Stimulated activated CD4-positive, alpha-beta T cell treated with anti-CD3 and anti-CD28 coated beads, Interleukin-4, amount 100 ng/mL, for 48 hours (primary cell): ENCODE measurements around the gene MEN1.

ENCODE experiments used
- DNase-seq, 2 donors: peaks; one replicate each; pipeline ENCODE4 v3.0.0-alpha.2; 2020; ENCODE audit warnings: low read depth in 2 of 2

The MEN1 gene

DNA sequence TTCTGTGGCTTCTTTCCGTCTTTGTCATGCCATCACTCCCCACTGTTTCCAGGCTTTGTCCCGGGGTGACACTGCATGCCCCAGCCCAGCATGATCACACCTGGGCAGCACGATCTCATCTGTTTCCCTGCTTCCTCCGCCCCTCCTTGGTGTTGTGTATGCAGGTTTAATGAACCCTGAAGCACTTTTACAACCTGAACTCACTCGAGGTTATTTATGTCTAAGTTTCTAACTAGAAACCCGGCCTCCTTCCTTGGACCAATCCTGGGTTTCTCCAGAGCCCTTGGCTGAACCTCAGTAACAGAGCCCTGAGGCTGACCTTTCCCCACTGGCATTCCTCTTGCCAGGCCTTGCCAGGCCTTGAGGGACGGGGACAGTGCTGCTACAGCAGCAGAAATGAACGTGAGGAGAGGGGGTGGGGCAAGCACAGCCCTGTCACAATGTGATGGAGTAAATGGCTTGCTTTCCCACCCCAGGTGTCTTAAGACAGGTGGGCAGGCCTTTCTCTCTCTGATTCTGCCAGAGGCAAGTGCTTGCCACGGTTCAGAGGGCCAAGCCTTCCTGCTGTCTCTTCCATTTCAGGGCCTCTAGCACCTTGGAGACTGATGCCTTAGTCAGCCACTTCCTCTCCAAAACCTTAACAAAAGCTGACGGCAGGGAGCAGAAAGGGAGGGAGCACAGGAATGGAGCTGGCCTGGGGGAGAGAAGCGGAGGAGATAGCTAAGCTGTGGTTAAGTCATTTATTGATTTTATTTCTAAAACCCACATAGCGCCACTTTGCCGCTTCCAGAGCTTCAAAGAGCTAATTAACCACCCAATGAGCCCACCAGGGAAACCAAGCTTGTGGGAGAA lies 47.5 kb downstream of the MEN1 start:
- DNase-seq: no peak

DNA sequence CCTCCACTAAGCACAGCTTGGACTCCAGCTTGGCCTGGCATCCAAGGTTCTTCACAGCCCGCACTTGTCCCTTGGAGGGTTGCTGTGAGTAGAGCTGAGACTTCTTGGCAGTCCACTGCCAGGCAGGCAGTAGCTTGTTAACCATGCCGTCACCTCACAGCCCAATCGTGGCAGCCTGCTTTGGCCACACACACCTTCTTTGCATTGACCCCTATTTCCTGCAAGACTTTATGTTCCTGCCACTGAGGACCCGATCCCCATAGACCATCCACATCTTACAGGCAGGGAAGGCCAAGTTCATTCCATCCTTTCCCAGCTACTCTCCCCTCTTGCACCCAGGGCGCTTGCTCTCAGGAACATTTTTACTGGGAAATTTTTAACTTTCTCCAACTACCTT lies 48.1 kb downstream of the MEN1 start:
- DNase-seq: no peak

DNA sequence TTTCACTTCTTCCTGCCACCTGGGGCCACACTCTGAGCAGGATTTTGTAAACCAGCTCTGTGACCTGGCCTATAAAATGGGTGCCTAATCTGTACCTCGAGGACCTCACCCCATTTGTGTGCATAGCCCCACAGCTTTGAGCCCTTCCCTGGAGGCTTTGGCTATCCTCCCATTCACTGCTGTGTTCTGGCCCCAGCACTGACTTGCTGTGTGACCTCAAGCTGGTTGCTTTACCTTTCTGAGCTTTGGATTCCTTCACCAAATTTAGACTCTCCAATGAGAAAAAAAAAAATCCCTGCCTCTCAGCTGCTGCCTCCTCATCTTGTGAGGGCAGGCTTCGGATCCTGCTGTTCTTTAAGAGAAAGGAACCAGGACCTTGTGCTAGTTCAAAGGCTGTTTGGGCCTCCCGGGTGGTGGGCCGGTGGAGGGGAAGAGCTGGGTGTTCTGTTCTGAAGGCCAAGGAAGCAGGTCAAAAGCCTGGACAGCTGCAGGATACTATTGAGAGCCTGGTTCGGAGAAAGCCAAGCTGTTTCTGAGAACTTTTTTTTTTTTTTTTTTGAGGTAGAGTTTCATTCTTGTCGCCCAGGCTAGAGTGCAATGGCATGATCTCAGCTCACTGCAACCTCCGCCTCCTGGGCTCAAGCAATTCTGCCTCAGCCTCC lies 49.5 kb downstream of the MEN1 start:
- DNase-seq: no peak

- no peak for DNase-seq
These were observed 50.3 kb downstream of the MEN1 start, which contains the start of gene PYGM for GRCh38 chr11:64759722-64760719. Gene PYGM, minus strand, starts transcription at chr11:64759974. Its CDS starts 76 bp downstream, at chr11:64759898.

DNA sequence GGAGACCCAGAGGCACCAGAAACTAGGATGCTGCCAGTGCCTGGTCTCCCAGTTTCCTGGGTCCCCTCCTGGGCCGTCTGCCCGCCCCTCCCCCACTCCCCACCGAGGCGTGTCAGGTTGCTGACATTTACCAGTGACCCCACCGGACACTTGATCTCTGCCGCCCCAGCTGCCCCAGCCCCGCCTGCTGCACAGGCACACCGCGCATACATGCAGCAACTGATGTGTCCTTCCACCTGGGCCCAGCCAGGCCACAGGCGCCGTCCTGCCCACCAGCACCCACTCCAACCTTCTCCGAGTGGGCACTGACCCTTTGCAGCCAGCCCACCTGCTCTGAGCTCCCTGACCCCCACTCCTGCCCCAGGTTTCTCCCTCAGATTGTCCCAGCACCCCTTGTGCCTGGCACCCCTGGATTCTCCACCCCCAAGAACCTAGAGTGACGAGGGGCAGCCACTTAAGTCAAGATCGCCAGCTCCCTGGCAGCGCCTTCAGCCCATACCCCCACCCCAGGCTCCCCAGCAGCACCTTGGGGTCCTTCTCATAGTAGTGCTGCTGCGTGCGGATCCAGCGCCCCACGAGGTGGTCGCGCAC lies 51.1 kb downstream of the MEN1 start:
- no peak for DNase-seq

DNA sequence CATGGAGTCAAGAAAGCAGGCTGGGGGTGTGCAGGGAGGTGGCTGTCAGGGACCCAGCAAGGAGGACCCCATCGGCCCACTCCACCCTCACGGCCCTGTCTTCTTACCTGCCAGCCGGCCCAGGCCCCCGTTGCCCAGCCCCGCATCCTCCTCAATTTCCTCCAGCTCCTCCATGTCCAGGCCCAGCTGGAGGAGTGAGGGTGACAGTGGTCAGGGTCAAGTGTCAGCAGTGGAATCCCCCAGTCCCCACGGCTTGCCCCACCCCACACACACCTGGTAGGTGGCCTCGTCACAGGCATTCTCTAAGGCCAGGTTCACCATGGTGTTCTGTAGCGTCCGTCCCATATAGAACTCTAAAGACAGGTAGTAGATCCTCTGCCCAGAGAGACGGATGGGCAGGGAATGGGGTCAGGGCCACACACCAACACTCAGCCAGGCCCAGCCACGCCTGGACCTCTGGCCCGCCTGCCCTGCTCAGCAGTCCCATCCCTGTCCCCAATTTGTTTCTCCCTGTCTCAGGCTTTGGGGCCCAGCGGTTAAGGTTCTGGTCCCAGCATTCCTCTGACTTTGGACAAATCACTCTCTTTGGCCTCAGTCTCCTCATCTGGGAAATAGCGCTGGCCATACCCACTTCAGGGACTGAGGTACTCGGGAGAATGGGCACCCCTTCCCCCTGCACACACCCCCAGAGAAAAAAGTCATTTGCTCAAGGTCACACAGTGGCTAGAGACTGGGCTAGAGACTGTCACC lies 51.8 kb downstream of the MEN1 start:
- DNase-seq: no peak

- DNase-seq: no peak
These were observed 52.6 kb downstream of the MEN1 start for GRCh38 chr11:64757549-64758329.

DNA sequence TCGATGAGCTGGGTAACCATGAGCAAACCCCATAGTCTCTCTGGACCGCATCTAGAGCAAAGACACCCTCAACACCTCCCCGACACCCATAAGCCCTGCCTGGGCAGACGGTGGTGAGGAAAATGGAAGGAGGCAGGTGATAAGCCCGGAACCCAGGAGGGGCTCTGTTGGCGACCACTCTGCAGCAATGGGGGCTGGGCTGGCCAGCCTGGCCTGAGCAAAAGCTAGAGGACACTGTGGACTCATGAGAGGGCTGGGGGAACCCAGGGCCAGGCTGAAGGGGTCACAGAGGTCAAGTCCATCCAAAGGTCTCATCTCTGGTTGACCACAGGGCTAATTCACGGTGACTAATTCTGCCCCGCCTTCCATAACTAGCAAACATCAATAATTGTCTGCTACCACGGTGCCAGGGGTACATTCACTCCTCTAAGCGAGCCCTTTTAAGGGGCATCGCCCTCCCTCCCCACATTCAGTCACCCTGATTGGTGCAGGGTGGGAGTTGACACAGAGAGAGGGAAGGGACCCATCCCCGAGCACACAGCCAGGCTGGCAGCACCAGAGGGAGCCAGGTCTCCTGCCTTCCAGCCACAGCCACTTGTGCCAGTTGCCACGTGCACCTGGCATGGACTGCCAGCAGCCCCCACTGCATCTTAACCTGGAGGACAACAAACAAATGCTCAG lies 54.5 kb downstream of the MEN1 start:
- no peak for DNase-seq

GRCh38 chr11:64754919-64755662 lies 55.3 kb downstream of the MEN1 start:
- DNase-seq: no peak

DNA sequence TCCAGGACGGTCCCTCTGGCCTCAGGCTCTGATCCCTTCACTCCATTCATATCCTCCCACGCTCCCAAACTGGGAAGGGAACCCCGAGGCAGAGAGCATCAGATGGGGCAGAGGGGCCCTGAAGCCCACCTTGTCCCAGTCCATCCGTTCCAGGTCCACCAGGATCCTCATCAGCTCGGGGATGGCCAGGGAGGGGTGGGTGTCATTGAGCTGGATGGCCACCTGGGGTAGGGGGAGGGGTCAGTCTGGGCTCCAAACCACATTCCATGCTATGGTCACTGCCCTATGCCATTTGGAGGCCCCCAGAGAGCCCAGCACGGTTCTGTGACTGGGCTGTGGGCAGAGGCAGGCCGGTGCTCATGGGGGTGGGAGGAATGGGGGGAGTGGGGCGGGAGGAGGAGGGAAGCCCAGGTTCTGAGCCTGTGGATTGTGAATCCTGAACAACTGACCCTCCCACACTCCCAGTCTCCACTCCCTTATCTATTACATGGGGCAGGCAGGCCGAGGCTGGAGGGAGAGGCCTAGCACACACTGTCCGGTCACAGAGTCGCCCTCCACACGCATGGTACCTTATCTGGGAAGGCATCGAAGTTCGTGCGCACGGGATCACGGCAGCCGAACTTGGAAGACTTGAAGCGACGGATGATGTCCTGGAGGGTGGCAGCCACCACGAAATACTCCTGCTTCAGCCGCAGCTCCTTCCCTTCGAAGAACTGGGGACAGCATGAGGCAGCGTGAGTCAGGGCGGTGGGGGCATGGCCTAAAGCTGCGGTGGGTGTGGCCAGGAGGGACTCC lies 56.0 kb downstream of the MEN1 start:
- no peak for DNase-seq
